Measurements from ENCODE around the gene ZDHHC8. TPM values are rescaled to one million over a fixed set of nuclear protein-coding genes. Genes with fewer than 3 reads are reported as not detected.

The ZDHHC8 gene
- polyA plus RNA-seq, 1 donor (not counting 4 experiments of a cell fraction or from before 2014, with no cell fraction given) = 16.0 TPM

DNA sequence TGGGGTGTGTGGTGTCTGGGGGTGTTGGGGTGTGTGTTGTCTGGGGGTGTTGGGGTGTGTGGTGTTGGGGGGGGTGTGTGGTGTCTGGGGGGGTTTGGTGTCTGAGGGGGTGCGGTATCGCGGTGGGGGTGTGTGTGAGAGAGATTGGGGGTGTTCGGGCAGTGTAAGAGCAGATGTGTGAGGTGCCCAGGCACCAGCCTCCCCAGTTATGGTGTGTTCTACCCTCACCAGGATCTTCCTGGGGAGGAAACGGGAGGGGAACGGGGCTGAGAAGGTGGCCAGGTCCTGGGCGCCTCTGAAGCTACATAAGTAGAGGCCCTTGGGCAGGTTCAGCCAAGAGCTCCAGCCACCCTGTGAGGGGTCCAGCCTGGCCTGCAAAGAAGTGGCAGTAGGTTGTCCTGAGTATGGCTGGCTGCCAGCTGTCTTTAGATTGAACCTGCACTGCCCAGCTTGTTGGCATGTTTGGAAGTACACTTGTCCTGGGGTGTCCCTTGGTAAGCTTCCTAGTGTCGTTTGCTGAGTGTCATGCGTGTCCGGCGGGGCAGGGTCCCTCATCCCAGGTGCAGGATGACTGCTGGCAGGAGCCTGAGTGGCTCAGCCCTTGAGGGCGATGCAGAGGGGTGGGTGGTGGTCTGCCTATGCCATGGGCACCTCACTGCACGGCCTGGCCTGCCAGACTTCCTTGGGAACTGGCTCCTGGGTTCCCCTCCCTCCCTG is 8.1 kb upstream of the ZDHHC8 start:
- Histone ChIP-seq H3K4me2 (ENCODE audit: control insufficient read depth, extremely low read depth, insufficient read depth, low read depth, low read length) (no peak overlapping the region), H3K4me1 (ENCODE audit: control insufficient read depth, extremely low read depth, insufficient read depth, low read length) (peaks cover 7% of the 10 kb centered on the region), H3K9me1 (ENCODE audit: control insufficient read depth, extremely low read depth, insufficient read depth, low read length) (no peaks in the 10 kb centered on the region), H4K20me1 (ENCODE audit: control insufficient read depth, extremely low read depth, insufficient read depth, low read length) (peaks cover 2% of the 10 kb centered on the region), H3K79me2 (ENCODE audit: control insufficient read depth, insufficient read depth, low read length) (peaks cover 56% of the 10 kb centered on the region), H3K4me3 (ENCODE audit: control insufficient read depth in 2 of 3, extremely low read depth in 1 of 3, insufficient read depth in 2 of 3, low read depth in 1 of 3, low read length in 3 of 3) (no peak overlapping the region), H3K9me3 (ENCODE audit: control insufficient read depth, low read depth, low read length) (no peaks in the 10 kb centered on the region), H3K27me3 (ENCODE audit: control insufficient read depth, extremely low read depth, insufficient read depth, low read length) (no peaks in the 10 kb centered on the region), H3K9ac (ENCODE audit: control insufficient read depth, extremely low read depth, insufficient read depth, low read length) (no peak overlapping the region), H2AFZ (ENCODE audit: control insufficient read depth, low read length) (no peak overlapping the region), H3K27ac (ENCODE audit: control insufficient read depth, insufficient read depth, low read length) (no peak overlapping the region), H3K36me3 (ENCODE audit: control insufficient read depth in 2 of 2, extremely low read depth in 1 of 2, insufficient read depth in 2 of 2, low read length in 2 of 2) (peaks cover 30 to 46% of the 10 kb centered on the region in 2 experiments)
- DNase-seq (ENCODE audit: low read depth, low spot score) (no peak), FAIRE-seq (no peak)
- no peak for TF ChIP-seq EZH2 (IDR thresholded peaks at IDR 0.05; ENCODE audit: low read length)
- TF ChIP-seq, protein P1, sequence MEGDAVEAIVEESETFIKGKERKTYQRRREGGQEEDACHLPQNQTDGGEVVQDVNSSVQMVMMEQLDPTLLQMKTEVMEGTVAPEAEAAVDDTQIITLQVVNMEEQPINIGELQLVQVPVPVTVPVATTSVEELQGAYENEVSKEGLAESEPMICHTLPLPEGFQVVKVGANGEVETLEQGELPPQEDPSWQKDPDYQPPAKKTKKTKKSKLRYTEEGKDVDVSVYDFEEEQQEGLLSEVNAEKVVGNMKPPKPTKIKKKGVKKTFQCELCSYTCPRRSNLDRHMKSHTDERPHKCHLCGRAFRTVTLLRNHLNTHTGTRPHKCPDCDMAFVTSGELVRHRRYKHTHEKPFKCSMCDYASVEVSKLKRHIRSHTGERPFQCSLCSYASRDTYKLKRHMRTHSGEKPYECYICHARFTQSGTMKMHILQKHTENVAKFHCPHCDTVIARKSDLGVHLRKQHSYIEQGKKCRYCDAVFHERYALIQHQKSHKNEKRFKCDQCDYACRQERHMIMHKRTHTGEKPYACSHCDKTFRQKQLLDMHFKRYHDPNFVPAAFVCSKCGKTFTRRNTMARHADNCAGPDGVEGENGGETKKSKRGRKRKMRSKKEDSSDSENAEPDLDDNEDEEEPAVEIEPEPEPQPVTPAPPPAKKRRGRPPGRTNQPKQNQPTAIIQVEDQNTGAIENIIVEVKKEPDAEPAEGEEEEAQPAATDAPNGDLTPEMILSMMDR (optimal IDR thresholded peaks at IDR 0.05 in 1 of 3, IDR thresholded peaks at IDR 0.05 in 1 of 3, conservative IDR thresholded peaks at IDR 0.05 in 1 of 3; ENCODE audit: extremely low read depth in 1 of 3, insufficient read depth in 2 of 3, low read length in 3 of 3) = no peak
- dilution Hi-C loops (cut with MboI; ENCODE audit: extremely low pct_ligation_motif_present, low sequenced_read_pairs) = no loop called here

DNA sequence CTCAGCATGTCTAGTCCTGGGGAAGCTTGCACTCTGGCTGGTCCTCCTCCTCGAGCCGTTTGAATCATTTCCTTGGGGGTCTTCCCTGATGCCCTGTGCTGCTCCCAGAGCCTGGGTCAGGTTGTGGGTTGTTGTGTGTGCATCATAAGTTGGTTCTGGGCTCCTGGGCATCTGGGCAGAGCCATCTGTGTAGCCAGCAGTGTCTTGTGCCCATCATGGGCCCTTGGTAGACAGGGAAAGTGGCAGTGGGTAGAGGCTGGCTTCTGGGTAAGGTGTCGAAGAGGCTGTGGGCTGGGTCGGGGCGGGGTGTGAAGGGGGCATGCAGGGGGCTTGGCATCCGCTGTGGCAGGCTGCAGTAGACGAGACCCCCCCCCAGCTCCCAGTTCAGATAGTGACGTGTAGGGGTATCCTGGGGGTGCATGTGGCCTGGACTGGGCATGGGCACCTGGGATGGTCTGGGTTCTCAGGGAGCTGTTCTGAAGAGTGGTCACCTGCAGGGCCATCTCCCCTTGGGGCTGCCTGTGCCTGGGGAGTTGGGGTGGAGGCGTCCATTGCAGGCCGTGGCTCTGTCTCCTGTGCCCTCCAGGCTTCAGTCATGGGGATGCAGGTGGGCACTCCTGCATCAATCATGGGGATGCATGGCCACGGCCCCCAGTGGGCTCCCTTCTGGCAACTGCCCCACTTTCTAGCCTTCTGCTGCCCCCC is 7.4 kb upstream of the ZDHHC8 start:
- Histone ChIP-seq H3K4me1 (ENCODE audit: control insufficient read depth, extremely low read depth, insufficient read depth, low read length) (no peaks in the 10 kb centered on the region), H3K9ac (ENCODE audit: control insufficient read depth, extremely low read depth, insufficient read depth, low read length) (no peak overlapping the region), H3K36me3 (ENCODE audit: control insufficient read depth in 2 of 2, extremely low read depth in 1 of 2, insufficient read depth in 2 of 2, low read length in 2 of 2) (peaks cover 29 to 43% of the 10 kb centered on the region in 2 experiments), H3K27ac (ENCODE audit: control insufficient read depth, insufficient read depth, low read length) (no peak overlapping the region), H3K4me3 (ENCODE audit: control insufficient read depth in 2 of 3, extremely low read depth in 1 of 3, insufficient read depth in 2 of 3, low read depth in 1 of 3, low read length in 3 of 3) (no peak overlapping the region), H3K79me2 (ENCODE audit: control insufficient read depth, insufficient read depth, low read length) (peaks cover 49% of the 10 kb centered on the region), H2AFZ (ENCODE audit: control insufficient read depth, low read length) (no peak overlapping the region), H3K4me2 (ENCODE audit: control insufficient read depth, extremely low read depth, insufficient read depth, low read depth, low read length) (no peak overlapping the region), H3K27me3 (ENCODE audit: control insufficient read depth, extremely low read depth, insufficient read depth, low read length) (no peaks in the 10 kb centered on the region), H3K9me1 (ENCODE audit: control insufficient read depth, extremely low read depth, insufficient read depth, low read length) (no peaks in the 10 kb centered on the region), H3K9me3 (ENCODE audit: control insufficient read depth, low read depth, low read length) (no peaks in the 10 kb centered on the region), H4K20me1 (ENCODE audit: control insufficient read depth, extremely low read depth, insufficient read depth, low read length) (peaks cover 2% of the 10 kb centered on the region)
- DNase-seq (ENCODE audit: low read depth, low spot score) = no peak
- FAIRE-seq = no peak
- TF ChIP-seq EZH2 (IDR thresholded peaks at IDR 0.05; ENCODE audit: low read length) = no peak
- TF ChIP-seq, protein P1 (optimal IDR thresholded peaks at IDR 0.05 in 1 of 3, IDR thresholded peaks at IDR 0.05 in 1 of 3, conservative IDR thresholded peaks at IDR 0.05 in 1 of 3; ENCODE audit: extremely low read depth in 1 of 3, insufficient read depth in 2 of 3, low read length in 3 of 3) = no peak
- dilution Hi-C loops (cut with MboI; ENCODE audit: extremely low pct_ligation_motif_present, low sequenced_read_pairs) = no loop called here
